Fibroblast of peridontal ligament (primary cell): ENCODE data around the gene EPS8L3.

Source experiments
- DNase-seq: peaks from one replicate; pipeline ENCODE4 v3.0.0-alpha.2; 2010; ENCODE audit errors: extremely low read depth

The EPS8L3 gene

DNA sequence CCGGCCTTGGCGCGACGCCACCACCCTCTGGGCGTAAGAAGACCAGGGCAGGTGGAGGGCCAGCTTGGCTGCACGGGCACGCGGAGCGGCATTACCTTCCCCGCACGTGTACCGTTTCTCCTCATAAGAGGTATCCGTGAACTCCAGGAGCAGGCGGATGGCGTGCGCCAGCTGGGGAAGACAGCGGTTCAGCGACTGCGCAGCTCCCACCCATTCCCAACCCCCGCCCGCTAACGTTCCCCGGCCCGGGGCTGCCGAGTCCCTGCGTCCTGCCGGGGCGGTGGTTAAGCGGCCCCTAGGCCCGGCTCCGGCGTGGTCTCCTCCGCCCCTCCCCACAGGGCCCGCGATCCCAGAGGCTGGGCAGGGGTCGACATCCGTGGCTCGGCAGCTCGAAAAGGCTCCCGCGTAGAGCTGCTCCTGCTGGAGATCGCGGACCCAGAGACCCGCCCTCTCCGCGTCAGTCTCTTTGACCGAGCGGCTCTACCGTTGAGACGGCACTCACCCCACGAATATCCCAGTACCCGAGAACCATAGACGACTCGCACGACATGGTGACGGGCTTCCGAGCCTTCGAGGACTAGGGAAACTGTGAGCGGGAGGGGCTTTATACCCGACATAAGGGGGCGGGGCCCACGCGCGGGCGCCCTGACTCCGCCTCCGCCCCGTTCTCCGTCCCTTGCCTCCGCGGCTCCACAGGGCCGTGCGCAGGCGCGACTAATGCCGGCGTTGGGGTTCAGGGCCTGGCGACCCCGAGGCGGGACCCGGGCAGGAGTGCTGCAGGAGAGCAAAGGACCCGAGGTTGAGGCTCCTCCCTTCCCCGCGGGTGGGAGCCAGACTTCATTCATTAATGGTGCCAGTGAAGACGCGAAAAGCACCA lies 23.7 kb downstream of the EPS8L3 start:
- DNase-seq: peak; percentile 47

GRCh38 chr1:109733236-109733870 lies 30.4 kb downstream of the EPS8L3 start:
- no peak for DNase-seq

DNA sequence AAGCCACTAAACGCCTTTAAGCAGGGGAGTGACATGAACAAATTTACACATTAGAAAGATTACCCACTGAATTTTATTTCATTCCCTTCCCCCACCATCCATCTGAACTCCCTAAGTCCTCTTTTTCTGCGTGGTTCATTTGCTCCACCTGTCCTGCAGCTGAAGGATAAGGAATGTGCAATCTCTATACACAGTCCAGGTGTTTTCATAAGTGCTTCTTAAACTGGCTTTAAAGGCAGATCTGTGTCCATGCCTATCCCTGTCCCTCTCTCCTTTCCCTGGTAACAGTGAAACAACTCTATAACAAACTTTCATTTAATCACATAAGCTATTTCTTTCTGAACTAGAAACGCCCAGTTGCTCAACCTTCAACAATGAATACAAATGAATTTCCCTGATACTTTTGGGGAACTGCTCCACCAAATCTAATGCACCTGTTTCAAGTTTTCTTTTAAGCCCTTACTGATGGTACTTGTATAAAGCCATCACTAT lies 31.3 kb downstream of the EPS8L3 start:
- no peak for DNase-seq

DNA sequence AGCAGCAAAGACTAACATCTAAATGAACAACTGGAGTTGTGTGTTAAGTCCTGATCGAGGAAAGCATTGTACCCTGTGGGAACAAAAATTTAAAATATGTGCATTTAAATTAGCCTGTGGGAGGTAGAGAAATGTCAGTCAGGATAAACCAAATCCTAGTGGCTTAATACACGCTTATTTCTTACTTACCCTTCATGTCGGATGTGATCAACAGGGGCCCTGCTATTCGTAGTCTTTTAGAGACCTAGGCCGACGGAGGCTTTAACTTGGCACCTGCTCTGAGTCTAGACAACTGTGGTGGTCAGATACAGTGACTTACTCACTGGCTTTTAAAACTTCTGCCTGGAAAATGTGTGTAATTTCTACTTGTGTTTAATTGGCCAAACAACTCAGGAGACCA lies 33.1 kb downstream of the EPS8L3 start:
- no peak for DNase-seq

DNA sequence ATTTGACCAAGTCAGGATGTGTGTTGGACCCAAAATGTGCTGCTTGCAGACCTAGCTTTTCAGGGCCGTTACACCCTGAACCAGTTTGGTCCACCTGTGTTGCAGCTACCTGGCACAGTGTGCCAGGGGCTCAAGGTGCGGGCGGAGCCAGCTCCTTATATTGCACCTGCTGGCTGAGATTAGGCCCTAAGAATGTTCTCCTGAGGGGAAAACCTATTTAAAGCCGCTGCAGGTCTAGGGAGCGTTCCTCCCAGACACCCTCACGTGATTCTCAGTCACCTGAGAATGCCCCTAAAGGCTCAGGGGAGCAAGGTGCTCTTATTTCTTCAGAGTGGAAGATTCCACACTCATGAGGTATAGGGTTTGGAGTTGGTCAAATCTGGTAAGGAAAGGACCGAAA lies 34.9 kb downstream of the EPS8L3 start:
- DNase-seq: no peak

DNA sequence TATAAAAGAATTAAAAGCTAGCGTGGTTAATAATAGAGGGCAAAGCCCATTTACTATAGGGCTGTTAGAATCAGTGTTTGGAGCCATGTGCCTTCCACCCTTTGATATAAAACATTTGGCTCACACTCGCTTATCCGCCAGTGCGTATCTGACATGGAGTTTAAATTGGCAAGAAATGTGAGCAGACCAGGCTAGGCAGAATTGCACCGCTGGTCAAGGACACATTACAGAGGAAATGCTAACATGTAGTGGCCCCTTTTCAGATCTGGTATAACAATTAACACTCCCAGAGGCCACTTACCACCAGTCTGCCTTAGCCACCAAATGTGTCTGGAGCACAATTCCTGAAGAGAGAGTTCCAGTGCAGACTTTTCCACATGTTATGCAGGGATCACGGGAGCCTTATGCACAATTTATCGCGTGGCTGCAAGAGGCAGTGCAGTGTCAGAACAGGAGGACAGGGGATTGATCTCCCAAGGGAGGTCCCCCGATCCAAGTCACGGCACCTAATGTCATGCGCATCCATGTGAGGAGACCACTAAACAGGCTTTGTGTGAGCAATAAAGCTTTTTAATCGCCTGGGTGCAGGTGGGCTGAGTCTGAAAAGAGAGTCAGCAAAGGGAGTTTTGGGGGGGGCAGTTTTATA lies 36.9 kb downstream of the EPS8L3 start:
- DNase-seq: no peak

GRCh38 chr1:109726007-109726406 lies 37.7 kb downstream of the EPS8L3 start:
- no peak for DNase-seq

DNA sequence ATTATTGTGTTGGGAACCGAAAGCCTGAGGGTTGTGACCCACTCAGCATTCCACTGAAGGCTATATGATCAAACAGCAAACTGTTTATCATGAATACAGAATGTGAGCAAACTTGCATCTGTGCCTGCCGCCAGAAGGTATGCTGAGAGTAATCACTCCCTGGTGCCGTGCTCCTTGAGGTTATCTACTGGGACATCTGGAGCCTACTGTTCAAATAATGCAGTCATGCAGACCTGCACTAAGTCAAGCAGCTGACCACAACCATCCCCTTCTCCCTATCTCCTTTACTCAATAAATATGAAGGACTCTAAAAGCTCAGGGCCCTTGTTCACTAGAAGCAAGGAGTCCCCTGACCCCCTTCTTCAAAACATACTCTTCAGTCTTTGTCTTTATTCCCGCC lies 38.2 kb downstream of the EPS8L3 start:
- no peak for DNase-seq

- no peak for DNase-seq
Measured at GRCh38 chr1:109724933-109725332, 38.8 kb downstream of the EPS8L3 start.

GRCh38 chr1:109722908-109723691 lies 40.6 kb downstream of the EPS8L3 start:
- DNase-seq: peak; percentile 16

DNA sequence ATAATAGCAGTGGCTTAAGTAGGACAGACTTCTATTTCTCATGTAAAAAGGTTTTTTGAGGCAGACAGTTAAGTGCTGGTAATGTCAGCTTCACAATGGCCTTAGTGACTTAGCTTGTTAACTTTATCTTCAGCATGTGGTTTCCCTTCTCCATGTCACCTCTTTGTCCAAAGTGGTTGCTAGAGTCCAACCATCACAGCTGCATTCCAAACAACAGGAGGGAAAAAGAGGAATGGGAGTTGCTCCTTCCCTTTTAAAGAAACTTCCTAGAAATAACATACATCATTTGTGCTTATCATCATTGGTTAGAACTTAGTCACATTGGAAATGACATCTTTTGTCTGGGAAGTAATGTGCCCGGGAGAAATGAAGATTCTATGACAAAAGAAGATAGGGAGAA lies 41.8 kb downstream of the EPS8L3 start:
- DNase-seq: no peak

- DNase-seq: no peak
Measured at GRCh38 chr1:109721042-109721441, 42.7 kb downstream of the EPS8L3 start.

GRCh38 chr1:109719337-109719837 lies 44.3 kb downstream of the EPS8L3 start:
- DNase-seq: peak; percentile 78

DNA sequence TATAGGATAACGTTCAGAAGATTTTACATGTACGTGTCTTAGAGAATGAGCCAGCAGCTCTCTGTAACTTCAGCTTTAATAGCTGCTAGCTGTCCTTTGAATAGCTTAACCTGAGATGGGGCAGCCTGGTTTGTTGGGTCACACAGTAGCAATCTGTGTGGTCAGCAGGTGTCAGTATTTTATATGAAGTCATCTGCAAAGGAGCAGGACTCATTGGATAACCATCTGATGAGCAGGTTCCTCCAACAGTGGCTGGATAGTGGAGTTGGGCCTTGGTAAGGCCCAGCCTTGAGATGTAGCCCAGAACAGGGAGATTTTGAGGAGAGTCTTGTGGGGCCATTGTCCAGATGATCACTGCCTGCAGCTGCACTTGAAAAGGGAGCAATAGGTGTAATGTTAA lies 45.2 kb downstream of the EPS8L3 start:
- no peak for DNase-seq

DNA sequence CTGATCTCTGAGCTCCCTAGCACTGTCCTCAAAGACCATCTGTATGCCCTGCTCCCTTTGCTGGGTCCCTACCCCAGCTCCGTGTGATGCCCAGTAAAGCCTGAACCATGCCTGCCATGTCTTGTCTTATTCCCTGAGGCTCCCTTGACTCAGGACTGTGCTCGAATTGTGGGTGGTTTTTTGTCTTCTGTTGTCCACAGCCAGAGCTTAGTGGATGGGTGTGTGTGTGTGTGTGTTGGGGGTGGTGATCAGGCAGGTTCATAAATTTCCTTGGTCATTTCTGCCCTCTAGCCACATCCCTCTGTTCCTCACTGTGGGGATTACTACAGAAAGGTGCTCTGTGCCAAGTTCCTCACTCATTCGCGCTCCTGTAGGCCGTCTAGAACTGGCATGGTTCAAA lies 46.0 kb downstream of the EPS8L3 start:
- no peak for DNase-seq

DNA sequence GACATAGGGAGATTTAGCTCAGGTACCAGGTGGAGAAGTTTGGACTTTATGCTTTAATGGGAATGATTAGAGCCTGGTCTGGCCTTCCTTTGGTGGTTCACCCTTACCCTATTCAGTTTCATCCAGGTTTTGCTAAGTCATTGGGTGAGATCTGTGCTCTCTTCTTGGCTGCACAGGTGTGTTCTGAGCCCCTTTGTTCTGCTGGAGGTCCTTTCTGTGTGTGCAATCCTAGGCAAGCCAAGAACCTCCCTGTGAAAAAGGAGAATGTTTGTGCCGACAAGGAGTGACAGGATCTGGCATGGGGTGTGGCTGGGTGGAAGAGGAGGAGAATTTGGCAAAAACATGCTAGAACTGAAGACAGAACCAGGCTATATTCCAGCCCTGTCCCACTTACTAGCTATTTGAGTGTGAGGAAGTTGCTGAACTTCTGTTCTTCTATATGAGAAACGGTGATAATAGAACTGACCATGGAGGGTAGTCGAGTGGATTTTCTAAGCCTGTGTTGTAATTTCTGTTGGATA lies 47.1 kb downstream of the EPS8L3 start:
- no peak for DNase-seq

GRCh38 chr1:109716121-109716520 lies 47.6 kb downstream of the EPS8L3 start:
- no peak for DNase-seq

GRCh38 chr1:109714661-109715372 lies 48.9 kb downstream of the EPS8L3 start:
- no peak for DNase-seq

GRCh38 chr1:109713636-109714035 lies 50.1 kb downstream of the EPS8L3 start:
- no peak for DNase-seq

- DNase-seq: no peak
Measured at GRCh38 chr1:109712321-109712864, 51.3 kb downstream of the EPS8L3 start.
